Smooth muscle cell (in vitro differentiated cells): ENCODE data around the gene EFR3B. TPM values are rescaled to one million over a fixed set of nuclear protein-coding genes. Genes with fewer than 3 reads are reported as not detected.

Experiments used
- DNase-seq: peaks from one replicate; lab custom pipeline; 2025; ENCODE audit not compliant: unreplicated experiment; lab: John Stamatoyannopoulos, UW
- H2AFZ ChIP-seq: fragments of 200-600 bp; sonication (generic); 2 replicates; pipeline ENCODE4 v1.6.0; 2016; ENCODE audit warnings: antibody characterized with exemption, low read depth, mild to moderate bottlenecking
- H3F3A ChIP-seq: fragments of 200-600 bp; sonication (generic); 2 replicates; pipeline ENCODE4 v1.6.0; 2017; ENCODE audit warnings: antibody characterized with exemption, low read depth
- H3K27ac ChIP-seq: fragments of 200-600 bp; sonication (generic); 2 replicates; pipeline ENCODE4 v1.5.1; 2016; ENCODE audit warnings: low read depth, mild to moderate bottlenecking
- H3K27me3 ChIP-seq: fragments of 200-600 bp; sonication (generic); 2 replicates; pipeline ENCODE4 v1.6.1; 2016; ENCODE audit warnings: low read depth, mild to moderate bottlenecking
- H3K36me3 ChIP-seq: fragments of 200-600 bp; sonication (generic); 2 replicates; pipeline ENCODE4 v1.5.1; 2016; ENCODE audit warnings: low read depth
- H3K4me1 ChIP-seq: fragments of 200-600 bp; sonication (generic); 2 replicates; pipeline ENCODE4 v1.5.1; 2016; ENCODE audit warnings: low read depth
- H3K4me2 ChIP-seq: fragments of 200-600 bp; sonication (generic); 2 replicates; pipeline ENCODE4 v1.6.0; 2016; ENCODE audit warnings: mild to moderate bottlenecking
- H3K4me3 ChIP-seq: fragments of 200-600 bp; sonication (generic); 2 replicates; pipeline ENCODE4 v1.5.1; 2016; ENCODE audit warnings: mild to moderate bottlenecking
- H3K79me2 ChIP-seq: fragments of 200-600 bp; sonication (generic); 2 replicates; pipeline ENCODE4 v1.6.0; 2016; ENCODE audit warnings: low read depth, mild to moderate bottlenecking
- H3K9ac ChIP-seq: fragments of 200-600 bp; sonication (generic); 2 replicates; pipeline ENCODE4 v1.6.0; 2016; ENCODE audit warnings: low read depth
- H3K9me3 ChIP-seq: fragments of 200-600 bp; sonication (generic); replicated peaks from 2 replicates; pipeline ENCODE4 v1.5.1; 2016; ENCODE audit warnings: low read depth
- H4K20me1 ChIP-seq: fragments of 200-600 bp; sonication (generic); 2 replicates; pipeline ENCODE4 v1.6.0; 2016; ENCODE audit warnings: low read depth
- WGBS: methylation state at CpG from one replicate; pipeline ENCODE4 v1.1.7; 2016; ENCODE audit warnings: low lambda C conversion rate; 5-methylcytosine and 5-hydroxymethylcytosine counted together
- polyA plus RNA-seq: library from polyadenylated mRNA; unstranded; fragments of >200 nt; fragmentation: Nextera tagmentation; extraction: Ambion mirVana; gene quantifications from 2 replicates; pipeline ENCODE4 v1.2.1, GENCODE V29; 2016
- total RNA-seq: library from RNA; depleted of rRNA; stranded (reverse); fragments of >200 nt; gene quantifications from 2 replicates; pipeline ENCODE4 v1.2.3, GENCODE V29; 2014
- TF ChIP-seq, protein P1 (sequence below): fragments of 200-600 bp; sonication (generic); IDR thresholded peaks from 2 replicates; pipeline ENCODE4 v1.5.1; 2017; ENCODE audit warnings: borderline replicate concordance, mild to moderate bottlenecking, antibody characterized with exemption; ENCODE audit not compliant: insufficient read depth, poor library complexity, severe bottlenecking

Gene EFR3B
- total and polyA plus RNA-seq, 2 experiments from 2014 or later: 4.0 to 5.2 TPM

DNA sequence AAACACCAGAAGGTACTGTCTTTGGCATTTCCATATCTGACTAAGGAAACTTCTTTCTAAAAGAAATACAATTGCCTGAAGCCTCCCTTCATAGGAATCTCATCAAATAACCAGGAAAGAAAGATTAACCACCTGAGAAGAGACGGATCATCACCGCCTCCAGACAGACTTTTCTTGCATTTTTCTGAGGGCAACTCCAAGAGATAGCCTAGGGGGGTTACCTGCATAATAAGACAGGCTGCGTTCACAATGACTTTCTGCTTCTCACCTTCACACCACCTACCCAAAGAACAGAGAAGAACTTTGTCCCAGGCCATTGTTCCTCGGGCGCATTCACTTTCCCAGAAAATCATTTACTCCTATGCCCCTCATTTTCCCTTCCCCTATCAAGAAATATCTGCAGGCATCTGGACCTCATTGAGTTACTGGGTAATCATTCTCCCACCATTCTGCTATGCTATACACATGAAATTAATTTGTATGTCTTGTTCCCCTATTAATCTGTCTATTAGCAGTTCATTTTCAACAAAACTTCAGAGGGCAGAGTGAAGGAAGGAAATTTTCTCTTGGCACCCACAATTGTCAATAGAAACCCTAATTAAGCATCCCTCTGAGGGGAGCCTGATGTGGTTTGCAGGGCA is 134.8 kb downstream of the EFR3B start:
- Histone ChIP-seq H3K79me2 (no peaks in the 10 kb centered on the region), H4K20me1 (no peaks in the 10 kb centered on the region), H3K9me3 (no peaks in the 10 kb centered on the region), H3K27me3 (peaks cover 28% of the 10 kb centered on the region), H3K4me3 (no peak overlapping the region), H2AFZ (no peak overlapping the region), H3K27ac (no peak overlapping the region), H3K4me2 (no peak overlapping the region), H3K36me3 (no peaks in the 10 kb centered on the region), H3K4me1 (no peaks in the 10 kb centered on the region), H3K9ac (no peak overlapping the region), H3F3A (no peaks in the 10 kb centered on the region)
- TF ChIP-seq, protein P1, sequence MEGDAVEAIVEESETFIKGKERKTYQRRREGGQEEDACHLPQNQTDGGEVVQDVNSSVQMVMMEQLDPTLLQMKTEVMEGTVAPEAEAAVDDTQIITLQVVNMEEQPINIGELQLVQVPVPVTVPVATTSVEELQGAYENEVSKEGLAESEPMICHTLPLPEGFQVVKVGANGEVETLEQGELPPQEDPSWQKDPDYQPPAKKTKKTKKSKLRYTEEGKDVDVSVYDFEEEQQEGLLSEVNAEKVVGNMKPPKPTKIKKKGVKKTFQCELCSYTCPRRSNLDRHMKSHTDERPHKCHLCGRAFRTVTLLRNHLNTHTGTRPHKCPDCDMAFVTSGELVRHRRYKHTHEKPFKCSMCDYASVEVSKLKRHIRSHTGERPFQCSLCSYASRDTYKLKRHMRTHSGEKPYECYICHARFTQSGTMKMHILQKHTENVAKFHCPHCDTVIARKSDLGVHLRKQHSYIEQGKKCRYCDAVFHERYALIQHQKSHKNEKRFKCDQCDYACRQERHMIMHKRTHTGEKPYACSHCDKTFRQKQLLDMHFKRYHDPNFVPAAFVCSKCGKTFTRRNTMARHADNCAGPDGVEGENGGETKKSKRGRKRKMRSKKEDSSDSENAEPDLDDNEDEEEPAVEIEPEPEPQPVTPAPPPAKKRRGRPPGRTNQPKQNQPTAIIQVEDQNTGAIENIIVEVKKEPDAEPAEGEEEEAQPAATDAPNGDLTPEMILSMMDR: no peak
- no peak for DNase-seq
- WGBS: 77% methylated on average over 5 of the region's 5 CpGs

DNA sequence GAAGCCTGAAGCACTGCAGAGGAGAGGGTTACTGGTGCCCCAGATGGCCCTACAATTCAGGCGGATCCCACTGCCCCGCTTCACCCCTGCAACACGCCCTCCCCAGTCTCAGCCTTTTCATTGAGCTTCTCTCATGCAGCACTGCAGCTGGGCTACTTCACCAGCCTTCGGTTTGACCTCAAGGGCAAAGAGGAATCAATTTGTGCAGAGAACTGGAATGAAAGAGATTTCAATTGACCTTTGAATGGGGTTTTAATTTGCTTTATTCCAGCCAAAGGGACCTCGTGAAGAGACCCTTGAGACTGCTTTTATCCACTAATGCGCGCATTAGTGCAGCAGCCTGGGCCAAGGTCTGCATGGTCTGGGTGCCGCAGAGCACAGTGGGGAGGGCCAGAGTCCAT is 135.3 kb downstream of the EFR3B start:
- H3K4me1 ChIP-seq: no peaks in the 10 kb centered on the region
- H3K36me3 ChIP-seq: no peaks in the 10 kb centered on the region
- no peak overlapping the region for H2AFZ ChIP-seq
- H3K4me3 ChIP-seq: no peak overlapping the region
- H3K9me3 ChIP-seq: no peaks in the 10 kb centered on the region
- no peaks in the 10 kb centered on the region for H3K79me2 ChIP-seq
- DNase-seq: no peak
- H3F3A ChIP-seq: no peaks in the 10 kb centered on the region
- no peaks in the 10 kb centered on the region for H4K20me1 ChIP-seq
- H3K4me2 ChIP-seq: no peak overlapping the region
- H3K27ac ChIP-seq: no peak overlapping the region
- 98% methylated on average over 8 of the region's 8 CpGs for WGBS
- no peak overlapping the region for H3K9ac ChIP-seq
- peaks cover 24% of the 10 kb centered on the region for H3K27me3 ChIP-seq
- TF ChIP-seq, protein P1: no peak

DNA sequence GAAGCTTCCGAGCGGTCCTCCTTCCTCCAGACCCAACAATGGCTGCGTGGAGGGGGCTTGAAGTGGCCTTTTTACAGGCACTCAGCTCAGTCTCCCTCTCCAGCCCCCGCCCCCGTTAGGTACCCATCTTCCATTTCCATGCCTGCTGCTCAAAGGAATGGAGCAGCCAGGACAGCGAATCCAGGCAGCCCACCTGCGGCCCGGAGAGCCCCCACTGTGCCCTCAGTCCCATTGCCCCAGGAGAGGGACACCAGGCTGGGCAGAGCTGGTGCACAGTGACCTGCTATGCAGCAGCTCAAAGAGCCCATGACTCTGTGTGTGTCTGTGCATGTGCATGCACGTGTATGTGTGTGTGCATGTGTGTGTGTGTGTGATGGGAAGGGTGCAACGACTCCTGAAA is 137.1 kb downstream of the EFR3B start:
- H3K36me3 ChIP-seq: no peaks in the 10 kb centered on the region
- 85% methylated on average over 10 of the region's 10 CpGs for WGBS
- peaks cover 20% of the 10 kb centered on the region for H3K27me3 ChIP-seq
- H4K20me1 ChIP-seq: no peaks in the 10 kb centered on the region
- no peaks in the 10 kb centered on the region for H3K9me3 ChIP-seq
- H3F3A ChIP-seq: no peaks in the 10 kb centered on the region
- H3K4me3 ChIP-seq: no peak overlapping the region
- no peak overlapping the region for H3K27ac ChIP-seq
- no peaks in the 10 kb centered on the region for H3K79me2 ChIP-seq
- no peak overlapping the region for H3K9ac ChIP-seq
- TF ChIP-seq, protein P1: no peak
- H3K4me1 ChIP-seq: no peaks in the 10 kb centered on the region
- H2AFZ ChIP-seq: no peak overlapping the region
- no peak overlapping the region for H3K4me2 ChIP-seq
- DNase-seq: no peak

DNA sequence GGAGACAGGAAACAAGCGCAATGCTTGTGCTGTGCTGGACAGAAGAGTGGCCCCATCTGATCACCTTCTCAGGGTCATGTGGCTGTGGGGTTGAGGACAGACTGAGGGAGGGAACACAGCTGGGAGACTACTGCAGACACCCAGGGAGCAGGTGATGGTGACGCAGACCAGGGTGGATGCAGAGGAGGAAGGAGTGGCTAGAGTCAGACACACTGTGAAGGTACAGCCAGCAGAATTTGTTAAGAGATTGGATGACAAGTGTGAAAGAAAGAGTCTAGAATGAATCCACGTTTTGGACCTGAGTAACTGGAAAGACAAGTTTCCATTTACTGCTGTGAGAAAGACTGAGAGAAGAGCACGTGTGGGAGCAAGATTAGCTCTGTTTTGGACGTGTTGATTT is 142.4 kb downstream of the EFR3B start:
- Histone ChIP-seq H3K27ac (no peak overlapping the region), H3F3A (no peaks in the 10 kb centered on the region), H3K9me3 (no peaks in the 10 kb centered on the region), H4K20me1 (no peaks in the 10 kb centered on the region), H3K4me3 (no peak overlapping the region), H3K36me3 (no peaks in the 10 kb centered on the region), H3K27me3 (no peaks in the 10 kb centered on the region), H3K9ac (no peak overlapping the region), H3K4me2 (no peak overlapping the region), H3K4me1 (no peaks in the 10 kb centered on the region), H2AFZ (no peak overlapping the region), H3K79me2 (no peaks in the 10 kb centered on the region)
- TF ChIP-seq, protein P1: no peak
- 63% methylated on average over 5 of the region's 5 CpGs for WGBS
- no peak for DNase-seq
